Upper lobe of left lung (tissue), 4 donors: Measurements from ENCODE around the gene HNRNPLL.

ENCODE experiments used
- CTCF ChIP-seq, 6 experiments: fragments of 450-650 bp in 4 of 6; fragments of 200-600 bp in 2 of 6; sonication (generic) in 2 of 6; IDR thresholded peaks; one replicate each; pipeline ENCODE4 v1.5.1; 2016 to 2019; ENCODE audit warnings: antibody characterized with exemption in 6 of 6
- POLR2A ChIP-seq, 4 donors: fragments of 450-650 bp; IDR thresholded peaks; one replicate each; pipeline ENCODE4 v1.5.1; 2016 to 2017; ENCODE audit warnings: antibody characterized with exemption in 4 of 4, mild to moderate bottlenecking in 2 of 4
- POLR2AphosphoS5 ChIP-seq, 2 donors: sonication (generic); formaldehyde crosslinking; IDR thresholded peaks; one replicate each; pipeline ENCODE4 v1.5.1; 2017; ENCODE audit warnings: antibody characterized with exemption in 2 of 2

GRCh38 chr2:38554973-38555595 is 47.6 kb downstream of the HNRNPLL start:
- TF ChIP-seq CTCF (IDR thresholded peaks at IDR 0.05) (peak in 3 of 6 experiments; percentile 13 to 24 (median 16)), POLR2A (IDR thresholded peaks at IDR 0.05) (no peak), POLR2AphosphoS5 (IDR thresholded peaks at IDR 0.05) (no peak)
